HepG2 (cell line): Measurements from ENCODE around the gene RPL27A. TPM values are rescaled to one million over a fixed set of nuclear protein-coding genes. Genes with fewer than 3 reads are reported as not detected.
A peak's percentile ranks its signal among the peaks of the same experiment; 100 is the strongest.

ENCODE experiments used
- ARHGAP35 ChIP-seq: sonication (generic); formaldehyde crosslinking; IDR thresholded peaks from 2 replicates; pipeline ENCODE4 v1.9.0; 2022; ENCODE audit warnings: mild to moderate bottlenecking, inconsistent platforms, moderate library complexity, missing genetic modification reagents, borderline replicate concordance
- HCFC1 ChIP-seq: fragments of 150-350 bp; IDR thresholded peaks from 2 replicates; pipeline ENCODE4 v1.6.1; 2014; ENCODE audit warnings: low read depth, low read length
- HDAC2 ChIP-seq: sonication (generic); formaldehyde crosslinking; IDR thresholded peaks from 2 replicates; pipeline ENCODE4 v1.4.0; 2020; ENCODE audit warnings: missing genetic modification reagents
- NCOA5 ChIP-seq: sonication (generic); formaldehyde crosslinking; IDR thresholded peaks from 2 replicates; pipeline ENCODE4 v1.4.0; 2020; ENCODE audit warnings: missing genetic modification reagents
- RFXANK ChIP-seq: IDR thresholded peaks from 2 replicates; pipeline ENCODE4 v1.6.1; 2016
- SETDB1 ChIP-seq: sonication (generic); formaldehyde crosslinking; IDR thresholded peaks from 2 replicates; pipeline ENCODE4 v1.5.1; 2020; ENCODE audit warnings: missing genetic modification reagents, mild to moderate bottlenecking, borderline replicate concordance
- TBP ChIP-seq: sonication (generic); formaldehyde crosslinking; IDR thresholded peaks from 2 replicates; pipeline ENCODE4 v1.5.0; 2020; ENCODE audit warnings: missing genetic modification reagents
- TMF1 ChIP-seq: sonication (generic); formaldehyde crosslinking; IDR thresholded peaks from 2 replicates; pipeline ENCODE4 v1.8.1; 2022; ENCODE audit warnings: low read depth, missing genetic modification reagents
- ZNF17 ChIP-seq: sonication (generic); formaldehyde crosslinking; IDR thresholded peaks from 2 replicates; pipeline ENCODE4 v1.5.0; 2020; ENCODE audit warnings: mild to moderate bottlenecking, missing genetic modification reagents
- ZNF24 ChIP-seq: fragments of 450-650 bp; IDR thresholded peaks from 2 replicates; pipeline ENCODE4 v1.6.1; 2017; ENCODE audit warnings: antibody characterized with exemption, mild to moderate bottlenecking
- ZNF256 ChIP-seq: sonication (generic); formaldehyde crosslinking; conservative IDR thresholded peaks from 2 replicates; pipeline ENCODE4 v1.4.0; 2020; ENCODE audit warnings: missing genetic modification reagents
- ZNF337 ChIP-seq: sonication (generic); formaldehyde crosslinking; IDR thresholded peaks from 2 replicates; pipeline ENCODE4 v1.5.1; 2020; ENCODE audit warnings: missing genetic modification reagents, low read depth, mild to moderate bottlenecking, borderline replicate concordance
- ZNF724P ChIP-seq: sonication (generic); formaldehyde crosslinking; IDR thresholded peaks from 2 replicates; pipeline ENCODE4 v1.8.0; 2022; ENCODE audit warnings: missing genetic modification reagents, borderline replicate concordance
- polyA plus RNA-seq, 8 experiments: library from polyadenylated mRNA; depleted of rRNA in 3 of 8; stranded (reverse) in 7 of 8; unstranded in 1 of 8; fragments of >200 nt; fragmentation: Illumina TruSeq in 4 of 8; extraction: Trizol in 4 of 8; gene quantifications; 2 replicates each; pipeline versions ENCODE4 v1.2.1 to v1.2.3, GENCODE V29; 2011 to 2016; ENCODE audit warnings: low read depth in 4 of 8, missing spikeins in 1 of 8, mixed read lengths in 1 of 8; ENCODE audit not compliant: insufficient read depth in 1 of 8
- total RNA-seq, 5 experiments: library from RNA; depleted of rRNA; stranded (reverse); fragments of >200 nt; fragmentation: Illumina TruSeq; extraction: Trizol; gene quantifications; 2 replicates each; pipeline ENCODE4 v1.2.3, GENCODE V29; 2016; ENCODE audit warnings: low read depth in 1 of 5
- TF ChIP-seq, protein P1 (sequence below), 2 experiments: sonication (generic) in 1 of 2; formaldehyde crosslinking in 1 of 2; IDR thresholded peaks; 2 replicates each; pipeline versions ENCODE4 v1.4.0 to v1.6.1; 2018 to 2020; ENCODE audit warnings: missing genetic modification reagents in 2 of 2, borderline replicate concordance in 1 of 2, low read depth in 1 of 2, mild to moderate bottlenecking in 1 of 2, missing biosample characterization in 1 of 2
- TF ChIP-seq, protein P2 (sequence below): sonication (generic); formaldehyde crosslinking; IDR thresholded peaks from 2 replicates; pipeline ENCODE4 v1.9.0; 2021; ENCODE audit warnings: missing genetic modification reagents, borderline replicate concordance
- TF ChIP-seq, protein P3 (sequence below): sonication (generic); formaldehyde crosslinking; IDR thresholded peaks from 2 replicates; pipeline ENCODE4 v1.8.0; 2023; ENCODE audit warnings: mild to moderate bottlenecking, missing genetic modification reagents
- TF ChIP-seq, protein P4 (sequence below): sonication (generic); formaldehyde crosslinking; IDR thresholded peaks from 2 replicates; pipeline ENCODE4 v1.5.0; 2020; ENCODE audit warnings: missing genetic modification reagents
- TF ChIP-seq, protein P5 (sequence below): sonication (generic); formaldehyde crosslinking; conservative IDR thresholded peaks from 2 replicates; pipeline ENCODE4 v1.4.0; 2020; ENCODE audit warnings: missing genetic modification reagents
- TF ChIP-seq, protein P6 (sequence below): IDR thresholded peaks from 2 replicates; pipeline ENCODE4 v1.6.1; 2016; ENCODE audit warnings: missing biosample characterization, missing genetic modification reagents, low read depth

The RPL27A gene
- total and polyA plus RNA-seq, 2 of the 13 experiments (the other 11 are each of a cell fraction or from before 2014, with no cell fraction given): 1,531 to 2,153 TPM

DNA sequence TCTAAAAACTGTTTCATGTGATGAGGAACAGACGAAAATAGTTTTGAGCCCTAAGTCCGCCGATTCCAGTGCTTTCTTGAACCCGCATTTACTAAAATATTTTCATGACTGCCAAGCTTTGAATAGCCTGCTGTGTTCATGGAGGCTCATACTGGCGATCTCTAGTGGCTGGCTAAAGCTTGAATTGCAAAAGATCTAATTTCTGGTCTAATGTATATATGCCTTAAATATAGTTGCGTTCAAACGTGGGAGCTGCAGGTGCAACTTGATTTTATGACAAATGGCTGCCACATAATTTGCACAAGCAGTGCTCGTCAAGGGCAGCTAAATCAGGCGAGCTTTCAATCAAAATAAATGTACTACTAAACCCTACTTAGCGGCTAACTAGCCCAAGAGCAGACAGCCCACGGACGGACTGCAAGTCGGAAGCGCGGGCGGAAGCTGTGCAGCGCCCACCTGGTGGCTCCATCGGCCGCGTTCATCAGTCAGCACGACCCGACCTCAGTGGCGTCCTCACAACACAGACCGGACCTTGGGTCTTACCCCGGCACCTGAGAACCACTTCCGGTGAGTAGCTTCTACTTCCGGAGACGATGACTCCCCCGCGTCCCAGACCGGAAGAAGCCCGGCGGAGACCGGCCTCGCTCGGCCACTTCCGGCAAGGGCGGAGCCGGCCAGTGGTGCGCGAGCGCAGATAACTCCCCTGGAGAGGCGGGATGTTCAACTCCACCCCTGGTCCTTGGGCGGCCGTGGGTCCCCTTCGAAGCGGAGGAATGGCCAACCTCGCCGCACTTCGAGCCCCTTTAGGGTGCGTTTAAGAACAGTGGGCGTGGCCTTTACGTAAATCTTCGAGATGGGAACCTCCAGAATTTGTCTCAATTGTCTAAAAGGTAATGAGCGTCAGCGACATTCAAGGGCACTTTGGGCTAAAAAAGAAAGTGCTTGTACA, 6.1 kb downstream of the RPL27A start (continued):
- no peak for TF ChIP-seq SETDB1
- TF ChIP-seq, protein P1, sequence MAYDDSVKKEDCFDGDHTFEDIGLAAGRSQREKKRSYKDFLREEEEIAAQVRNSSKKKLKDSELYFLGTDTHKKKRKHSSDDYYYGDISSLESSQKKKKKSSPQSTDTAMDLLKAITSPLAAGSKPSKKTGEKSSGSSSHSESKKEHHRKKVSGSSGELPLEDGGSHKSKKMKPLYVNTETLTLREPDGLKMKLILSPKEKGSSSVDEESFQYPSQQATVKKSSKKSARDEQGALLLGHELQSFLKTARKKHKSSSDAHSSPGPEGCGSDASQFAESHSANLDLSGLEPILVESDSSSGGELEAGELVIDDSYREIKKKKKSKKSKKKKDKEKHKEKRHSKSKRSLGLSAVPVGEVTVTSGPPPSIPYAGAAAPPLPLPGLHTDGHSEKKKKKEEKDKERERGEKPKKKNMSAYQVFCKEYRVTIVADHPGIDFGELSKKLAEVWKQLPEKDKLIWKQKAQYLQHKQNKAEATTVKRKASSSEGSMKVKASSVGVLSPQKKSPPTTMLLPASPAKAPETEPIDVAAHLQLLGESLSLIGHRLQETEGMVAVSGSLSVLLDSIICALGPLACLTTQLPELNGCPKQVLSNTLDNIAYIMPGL (CRISPR knock-in tag; IDR thresholded peaks at IDR 0.05; ENCODE audit: borderline replicate concordance in 1 of 2, low read depth in 1 of 2): peak; percentile 56 to 62; a peak in 3 of 4 replicates
- TF ChIP-seq, protein P2, sequence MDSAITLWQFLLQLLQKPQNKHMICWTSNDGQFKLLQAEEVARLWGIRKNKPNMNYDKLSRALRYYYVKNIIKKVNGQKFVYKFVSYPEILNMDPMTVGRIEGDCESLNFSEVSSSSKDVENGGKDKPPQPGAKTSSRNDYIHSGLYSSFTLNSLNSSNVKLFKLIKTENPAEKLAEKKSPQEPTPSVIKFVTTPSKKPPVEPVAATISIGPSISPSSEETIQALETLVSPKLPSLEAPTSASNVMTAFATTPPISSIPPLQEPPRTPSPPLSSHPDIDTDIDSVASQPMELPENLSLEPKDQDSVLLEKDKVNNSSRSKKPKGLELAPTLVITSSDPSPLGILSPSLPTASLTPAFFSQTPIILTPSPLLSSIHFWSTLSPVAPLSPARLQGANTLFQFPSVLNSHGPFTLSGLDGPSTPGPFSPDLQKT (CRISPR knock-in tag): peak; percentile 84; the same call in 1 of the 2 replicates
- TF ChIP-seq, protein P3, sequence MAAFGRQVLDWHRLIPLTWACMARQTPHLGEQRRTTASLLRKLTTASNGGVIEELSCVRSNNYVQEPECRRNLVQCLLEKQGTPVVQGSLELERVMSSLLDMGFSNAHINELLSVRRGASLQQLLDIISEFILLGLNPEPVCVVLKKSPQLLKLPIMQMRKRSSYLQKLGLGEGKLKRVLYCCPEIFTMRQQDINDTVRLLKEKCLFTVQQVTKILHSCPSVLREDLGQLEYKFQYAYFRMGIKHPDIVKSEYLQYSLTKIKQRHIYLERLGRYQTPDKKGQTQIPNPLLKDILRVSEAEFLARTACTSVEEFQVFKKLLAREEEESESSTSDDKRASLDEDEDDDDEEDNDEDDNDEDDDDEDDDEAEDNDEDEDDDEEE: no peak
- TF ChIP-seq NCOA5 (CRISPR knock-in tag): peak; percentile 73; the same call in 1 of the 2 replicates
- peak; percentile 5; the same call in 1 of the 2 replicates for TF ChIP-seq ZNF724P
- TF ChIP-seq HCFC1: peak; percentile 64; the same call in 1 of the 2 replicates
- TF ChIP-seq ZNF256 (CRISPR knock-in tag): 0 out of 2 replicates have a peak, but pooled peaks have one; percentile 67
- TF ChIP-seq TMF1 (CRISPR knock-in tag): peak; percentile 73; the same call in 1 of the 2 replicates
- TF ChIP-seq, protein P4, sequence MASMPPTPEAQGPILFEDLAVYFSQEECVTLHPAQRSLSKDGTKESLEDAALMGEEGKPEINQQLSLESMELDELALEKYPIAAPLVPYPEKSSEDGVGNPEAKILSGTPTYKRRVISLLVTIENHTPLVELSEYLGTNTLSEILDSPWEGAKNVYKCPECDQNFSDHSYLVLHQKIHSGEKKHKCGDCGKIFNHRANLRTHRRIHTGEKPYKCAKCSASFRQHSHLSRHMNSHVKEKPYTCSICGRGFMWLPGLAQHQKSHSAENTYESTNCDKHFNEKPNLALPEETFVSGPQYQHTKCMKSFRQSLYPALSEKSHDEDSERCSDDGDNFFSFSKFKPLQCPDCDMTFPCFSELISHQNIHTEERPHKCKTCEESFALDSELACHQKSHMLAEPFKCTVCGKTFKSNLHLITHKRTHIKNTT (CRISPR knock-in tag): no peak
- TF ChIP-seq ZNF337 (CRISPR knock-in tag): no peak
- no peak for TF ChIP-seq TBP
- no peak for TF ChIP-seq ZNF24
- TF ChIP-seq, protein P5, sequence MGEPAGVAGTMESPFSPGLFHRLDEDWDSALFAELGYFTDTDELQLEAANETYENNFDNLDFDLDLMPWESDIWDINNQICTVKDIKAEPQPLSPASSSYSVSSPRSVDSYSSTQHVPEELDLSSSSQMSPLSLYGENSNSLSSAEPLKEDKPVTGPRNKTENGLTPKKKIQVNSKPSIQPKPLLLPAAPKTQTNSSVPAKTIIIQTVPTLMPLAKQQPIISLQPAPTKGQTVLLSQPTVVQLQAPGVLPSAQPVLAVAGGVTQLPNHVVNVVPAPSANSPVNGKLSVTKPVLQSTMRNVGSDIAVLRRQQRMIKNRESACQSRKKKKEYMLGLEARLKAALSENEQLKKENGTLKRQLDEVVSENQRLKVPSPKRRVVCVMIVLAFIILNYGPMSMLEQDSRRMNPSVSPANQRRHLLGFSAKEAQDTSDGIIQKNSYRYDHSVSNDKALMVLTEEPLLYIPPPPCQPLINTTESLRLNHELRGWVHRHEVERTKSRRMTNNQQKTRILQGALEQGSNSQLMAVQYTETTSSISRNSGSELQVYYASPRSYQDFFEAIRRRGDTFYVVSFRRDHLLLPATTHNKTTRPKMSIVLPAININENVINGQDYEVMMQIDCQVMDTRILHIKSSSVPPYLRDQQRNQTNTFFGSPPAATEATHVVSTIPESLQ (CRISPR knock-in tag): 0 out of 2 replicates have a peak, but pooled peaks have one; percentile 56
- 0 out of 2 replicates have a peak, but pooled peaks have one; percentile 36 for TF ChIP-seq RFXANK
- peak; percentile 51; the same call in 1 of the 2 replicates for TF ChIP-seq HDAC2 (CRISPR knock-in tag)
- peak; percentile 75; the same call in 1 of the 2 replicates for TF ChIP-seq ARHGAP35 (CRISPR knock-in tag)
- no peak for TF ChIP-seq ZNF17
- TF ChIP-seq, protein P6, sequence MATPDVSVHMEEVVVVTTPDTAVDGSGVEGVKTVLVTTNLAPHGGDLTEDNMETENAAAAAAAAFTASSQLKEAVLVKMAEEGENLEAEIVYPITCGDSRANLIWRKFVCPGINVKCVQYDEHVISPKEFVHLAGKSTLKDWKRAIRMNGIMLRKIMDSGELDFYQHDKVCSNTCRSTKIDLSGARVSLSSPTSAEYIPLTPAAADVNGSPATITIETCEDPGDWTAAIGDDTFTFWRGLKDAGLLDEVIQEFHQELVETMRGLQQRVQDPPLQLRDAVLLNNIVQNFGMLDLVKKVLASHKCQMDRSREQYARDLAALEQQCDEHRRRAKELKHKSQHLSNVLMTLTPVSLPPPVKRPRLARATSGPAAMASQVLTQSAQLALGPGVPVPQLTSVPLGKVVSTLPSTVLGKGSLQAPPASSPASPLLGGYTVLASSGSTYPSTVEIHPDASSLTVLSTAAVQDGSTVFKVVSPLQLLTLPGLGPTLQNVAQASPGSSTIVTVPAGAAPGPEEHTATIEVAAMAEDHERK (CRISPR knock-in tag): no peak
